ENCODE results near the gene LUZP1. TPM values are rescaled to one million over a fixed set of nuclear protein-coding genes. Genes with fewer than 3 reads are reported as not detected.

LUZP1 gene
- total RNA-seq, 1 experiment from 2014 or later, result 40.2 TPM

DNA sequence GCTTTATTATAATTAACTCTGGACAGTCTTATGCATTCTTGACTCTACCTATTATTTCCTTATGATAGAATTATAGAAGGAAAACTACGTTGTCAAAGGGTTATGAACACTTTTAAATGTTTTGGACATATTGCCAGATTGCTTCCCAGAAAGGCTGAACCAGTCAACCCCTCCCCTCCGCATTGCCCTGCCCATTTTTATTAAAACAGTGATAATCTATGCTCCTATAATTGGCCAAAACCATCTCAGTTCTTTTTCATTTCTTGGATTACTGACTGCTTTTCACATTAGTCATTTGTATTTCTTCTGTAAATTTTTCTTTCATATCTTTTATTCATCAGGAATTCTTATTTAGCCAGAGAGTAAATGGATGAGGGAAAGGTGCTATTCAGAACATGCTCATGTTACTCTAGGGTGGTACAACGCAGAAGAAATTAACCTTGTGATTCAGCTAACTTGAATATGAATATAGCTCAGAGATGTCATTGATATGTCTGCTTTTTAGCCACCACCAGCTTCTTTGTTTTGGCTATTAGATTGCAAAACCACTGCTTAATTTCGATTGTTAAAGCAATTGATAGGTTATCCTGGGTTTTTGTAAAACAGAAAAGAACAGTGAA lies 117.3 kb downstream of the LUZP1 start:
- H3K27me3 ChIP-seq (ENCODE audit: control insufficient read depth, insufficient read depth, low read length), result no peaks in the 10 kb centered on the region
- no TSS peak for BruUV-seq (replicated peaks)
- intact Hi-C loops (cut with micrococcal nuclease; ENCODE audit: unreplicated experiment) (no loop called here), in situ Hi-C loops (cut with HindIII; ENCODE audit: low pct_unique_long_range_greater_than_20kb, low sequenced_read_pairs) (no loop called here)
- TF ChIP-seq REST (IDR thresholded peaks at IDR 0.05; ENCODE audit: insufficient read depth in 1 of 2, low read depth in 2 of 2, low read length in 1 of 2) (no peak), POLR2AphosphoS5 (IDR thresholded peaks at IDR 0.05; ENCODE audit: low read depth, low read length) (no peak), SIN3A (IDR thresholded peaks at IDR 0.05; ENCODE audit: borderline replicate concordance, insufficient read depth, low read depth, low read length) (no peak), TCF7L2 (IDR thresholded peaks at IDR 0.05; ENCODE audit: low read depth, low read length) (no peak)
- TF ChIP-seq, protein P1, sequence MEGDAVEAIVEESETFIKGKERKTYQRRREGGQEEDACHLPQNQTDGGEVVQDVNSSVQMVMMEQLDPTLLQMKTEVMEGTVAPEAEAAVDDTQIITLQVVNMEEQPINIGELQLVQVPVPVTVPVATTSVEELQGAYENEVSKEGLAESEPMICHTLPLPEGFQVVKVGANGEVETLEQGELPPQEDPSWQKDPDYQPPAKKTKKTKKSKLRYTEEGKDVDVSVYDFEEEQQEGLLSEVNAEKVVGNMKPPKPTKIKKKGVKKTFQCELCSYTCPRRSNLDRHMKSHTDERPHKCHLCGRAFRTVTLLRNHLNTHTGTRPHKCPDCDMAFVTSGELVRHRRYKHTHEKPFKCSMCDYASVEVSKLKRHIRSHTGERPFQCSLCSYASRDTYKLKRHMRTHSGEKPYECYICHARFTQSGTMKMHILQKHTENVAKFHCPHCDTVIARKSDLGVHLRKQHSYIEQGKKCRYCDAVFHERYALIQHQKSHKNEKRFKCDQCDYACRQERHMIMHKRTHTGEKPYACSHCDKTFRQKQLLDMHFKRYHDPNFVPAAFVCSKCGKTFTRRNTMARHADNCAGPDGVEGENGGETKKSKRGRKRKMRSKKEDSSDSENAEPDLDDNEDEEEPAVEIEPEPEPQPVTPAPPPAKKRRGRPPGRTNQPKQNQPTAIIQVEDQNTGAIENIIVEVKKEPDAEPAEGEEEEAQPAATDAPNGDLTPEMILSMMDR (IDR thresholded peaks at IDR 0.05), result no peak
- POLR2A ChIA-PET, result no interaction called here
- H3K4me1 ChIP-seq (ENCODE audit: control insufficient read depth, insufficient read depth, low read length), result no peaks in the 10 kb centered on the region
- DNase-seq (ENCODE audit: low read depth, low spot score) (no peak), ATAC-seq (no peak)
- CTCF ChIA-PET, result no interaction called here
- peaks cover 31% of the 10 kb centered on the region for H3K36me3 ChIP-seq (ENCODE audit: control insufficient read depth, insufficient read depth, low read length)
- no peak overlapping the region for H3K27ac ChIP-seq (ENCODE audit: low read length)
- H3K9me3 ChIP-seq (ENCODE audit: control insufficient read depth, insufficient read depth, low read depth, low read length), result no peaks in the 10 kb centered on the region
- no peak overlapping the region for H3K4me3 ChIP-seq (ENCODE audit: low read depth in 2 of 2, low read length in 2 of 2)

GRCh38 chr1:23050201-23050600 lies 118.5 kb downstream of the LUZP1 start:
- no peaks in the 10 kb centered on the region for H3K27me3 ChIP-seq (ENCODE audit: control insufficient read depth, insufficient read depth, low read length)
- peaks cover 19% of the 10 kb centered on the region; the same call in 1 of the 2 replicates for H3K36me3 ChIP-seq (ENCODE audit: control insufficient read depth, insufficient read depth, low read length)
- ChIA-PET POLR2A (no interaction called here), CTCF (no interaction called here)
- DNase-seq (ENCODE audit: low read depth, low spot score) (no peak), ATAC-seq (no peak)
- in situ Hi-C loops (cut with HindIII; ENCODE audit: low pct_unique_long_range_greater_than_20kb, low sequenced_read_pairs), result no loop called here
- no peaks in the 10 kb centered on the region for H3K9me3 ChIP-seq (ENCODE audit: control insufficient read depth, insufficient read depth, low read depth, low read length)
- TF ChIP-seq POLR2AphosphoS5 (IDR thresholded peaks at IDR 0.05; ENCODE audit: low read depth, low read length), result no peak
- H3K4me3 ChIP-seq (ENCODE audit: low read depth in 2 of 2, low read length in 2 of 2), result no peak overlapping the region
- H3K4me1 ChIP-seq (ENCODE audit: control insufficient read depth, insufficient read depth, low read length), result no peaks in the 10 kb centered on the region
- no TSS peak for BruUV-seq (replicated peaks)
- intact Hi-C loops (cut with micrococcal nuclease; ENCODE audit: unreplicated experiment), result no loop called here
- no peak overlapping the region for H3K27ac ChIP-seq (ENCODE audit: low read length)

DNA sequence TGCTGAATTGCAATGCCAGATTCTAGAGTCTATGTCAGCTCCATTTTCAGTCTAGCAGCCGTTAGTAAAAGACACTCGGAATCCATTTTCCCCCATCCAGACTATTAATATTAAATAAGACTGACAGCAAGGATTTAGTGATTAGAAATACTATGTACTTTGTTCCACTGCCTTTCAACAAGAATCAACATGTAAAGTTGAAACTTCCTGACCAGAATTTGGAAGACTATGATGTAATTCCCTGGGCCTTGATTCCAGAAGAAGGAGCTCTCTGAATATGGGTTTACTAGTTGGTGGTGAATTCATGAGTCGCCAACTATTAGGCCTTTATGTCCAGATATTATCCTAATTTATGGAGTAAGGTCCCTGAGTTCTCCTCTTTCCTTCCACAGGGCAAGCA lies 124.6 kb downstream of the LUZP1 start:
- POLR2A ChIA-PET, result no interaction called here
- no peak for ATAC-seq
- BruUV-seq (replicated peaks), result no TSS peak

More for the DNA sequence above, 124.6 kb downstream of the LUZP1 start:
- H3K27ac ChIP-seq (ENCODE audit: low read length), result no peak overlapping the region
- peaks cover 5% of the 10 kb centered on the region; the same call in 1 of the 2 replicates for H3K4me1 ChIP-seq (ENCODE audit: control insufficient read depth, insufficient read depth, low read length)
- H3K36me3 ChIP-seq (ENCODE audit: control insufficient read depth, insufficient read depth, low read length), result peaks cover 2% of the 10 kb centered on the region; the same call in 1 of the 2 replicates
- in situ Hi-C loops (cut with HindIII; ENCODE audit: low pct_unique_long_range_greater_than_20kb, low sequenced_read_pairs), result no loop called here
- intact Hi-C loops (cut with micrococcal nuclease; ENCODE audit: unreplicated experiment), result no loop called here
- H3K4me3 ChIP-seq (ENCODE audit: low read depth in 2 of 2, low read length in 2 of 2), result no peak overlapping the region
- no peak for DNase-seq (ENCODE audit: low read depth, low spot score)
- H3K9me3 ChIP-seq (ENCODE audit: control insufficient read depth, insufficient read depth, low read depth, low read length), result no peaks in the 10 kb centered on the region
- H3K27me3 ChIP-seq (ENCODE audit: control insufficient read depth, insufficient read depth, low read length), result no peaks in the 10 kb centered on the region
- TF ChIP-seq, protein P1 (IDR thresholded peaks at IDR 0.05), result no peak
- CTCF ChIA-PET, result no interaction called here

All from Panc1 (cell line).